HG03064 (cell line): ENCODE measurements around the gene C10orf90.

Experiments
- ATAC-seq: cut with Tn5 transposase; IDR thresholded peaks from one replicate; pipeline ENCODE4 v1.9.1; 2021; ENCODE audit warnings: low read depth; ENCODE audit not compliant: unreplicated experiment

Gene C10orf90

GRCh38 chr10:126375926-126376554 lies 294.5 kb downstream of the C10orf90 start:
- ATAC-seq = no peak

- no peak for ATAC-seq
Observed at GRCh38 chr10:126375299-126375698, 295.2 kb downstream of the C10orf90 start.
